ENCODE results near the gene PLCG1. TPM values are rescaled to one million over a fixed set of nuclear protein-coding genes. Genes with fewer than 3 reads are reported as not detected.

Gene PLCG1
- total RNA-seq, 2 experiments from 2014 or later, result 387 to 404 TPM

DNA sequence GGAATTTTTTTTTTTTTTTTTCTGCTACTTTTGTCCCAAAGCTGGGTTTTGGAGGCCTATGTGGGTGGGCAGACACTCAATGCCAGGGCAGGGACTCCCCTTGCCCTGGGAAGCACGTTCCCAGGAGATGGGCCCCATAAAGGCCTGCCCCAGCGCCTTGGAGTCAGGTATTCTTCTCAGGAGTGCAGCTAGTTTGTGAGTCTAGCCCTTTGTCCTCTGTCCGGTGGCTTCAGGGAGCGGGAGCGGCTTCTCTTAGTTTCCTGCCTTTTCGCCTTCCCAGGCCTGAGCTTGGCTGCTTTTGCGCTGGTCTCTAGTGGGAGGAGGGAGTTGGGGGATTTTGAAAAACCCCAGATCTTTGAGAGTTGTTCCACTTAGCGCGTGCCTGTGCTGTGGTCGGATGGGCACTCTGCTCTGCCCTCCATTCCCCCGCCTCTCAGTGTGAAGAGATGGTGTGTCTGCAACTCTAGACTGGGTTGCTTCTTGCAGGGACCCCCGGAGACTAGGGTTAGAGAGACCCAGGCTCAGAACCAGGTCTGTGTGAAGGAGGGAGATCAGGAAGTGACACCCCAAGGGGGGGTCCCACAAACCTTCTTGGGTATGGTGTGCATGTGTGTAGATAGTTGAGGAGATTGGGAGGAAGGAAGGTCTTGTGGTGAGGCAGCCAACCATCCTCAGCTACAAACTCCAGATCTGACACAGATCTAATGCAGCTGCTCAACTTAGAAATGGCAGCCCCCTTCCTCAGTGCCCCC lies 1.3 kb downstream of the PLCG1 start:
- Mint-ChIP-seq H3K4me1 (ENCODE audit: low read depth) (peaks cover 84% of the 10 kb centered on the region), H3K9me3 (no peaks in the 10 kb centered on the region), H3K27ac (peak overlapping the region; percentile 96), H3K4me3 (peak overlapping the region; percentile 90), H3K27me3 (no peaks in the 10 kb centered on the region), H3K36me3 (ENCODE audit: low read depth) (peaks cover 25% of the 10 kb centered on the region)
- intact Hi-C loops (cut with DNase I, micrococcal nuclease), result loop anchor here (1.0 to 10.0 kb wide), 4 partner anchors 18 to 556 kb away; no protein-coding TSS in a partner anchor
- H3K27ac ChIP-seq (ENCODE audit: low read depth in 1 of 2, low read length in 2 of 2), result peak overlapping the region; percentile 75 to 83
- CTCF ChIA-PET, result interaction anchor here (0.9 to 6.9 kb wide), 5 partner anchors 11 to 94 kb away, joined by 3 to 66 read pairs (median 3); no protein-coding TSS in a partner anchor
- no peaks in the 10 kb centered on the region for H3K27me3 ChIP-seq (ENCODE audit: control insufficient read depth in 1 of 2, insufficient read depth in 2 of 2, low read length in 2 of 2)
- peak in 6 of 14 experiments; percentile 14 to 77 (median 63) for DNase-seq
- no peak for TF ChIP-seq CTCF (IDR thresholded peaks at IDR 0.05)
- POLR2A ChIA-PET, result interaction anchor here (0.5 to 14.5 kb wide), 14 partner anchors 9 to 554 kb away, joined by 3 to 403 read pairs (median 4); no protein-coding TSS in a partner anchor
- peak overlapping the region; percentile 90 for H3K4me3 ChIP-seq (ENCODE audit: low read length)
- no peaks in the 10 kb centered on the region for H3K36me3 ChIP-seq (ENCODE audit: insufficient read depth, low read length)
- H3K9me3 ChIP-seq (ENCODE audit: control insufficient read depth in 1 of 2, insufficient read depth in 1 of 2, low read length in 2 of 2), result no peaks in the 10 kb centered on the region
- H3K4me1 ChIP-seq (ENCODE audit: insufficient read depth, low read length), result peaks cover 76% of the 10 kb centered on the region
- peak; percentile 5 for ATAC-seq (ENCODE audit: poor library complexity)

- no peak for ATAC-seq (ENCODE audit: poor library complexity)
- H3K27me3 Mint-ChIP-seq, result no peaks in the 10 kb centered on the region
- intact Hi-C loops (cut with DNase I, micrococcal nuclease), result loop anchor here (1.0 to 10.0 kb wide), 5 partner anchors 17 to 555 kb away; no protein-coding TSS in a partner anchor
- peak overlapping the region; percentile 96 for H3K27ac Mint-ChIP-seq
- peak in 3 of 14 experiments; percentile 30 to 51 (median 33) for DNase-seq
- POLR2A ChIA-PET, result interaction anchor here (0.5 to 14.5 kb wide), 8 partner anchors 8 to 553 kb away, joined by 3 to 403 read pairs (median 5); no protein-coding TSS in a partner anchor
- H3K4me3 ChIP-seq (ENCODE audit: low read length), result peak overlapping the region; percentile 90
- H3K27me3 ChIP-seq (ENCODE audit: control insufficient read depth in 1 of 2, insufficient read depth in 2 of 2, low read length in 2 of 2), result no peaks in the 10 kb centered on the region
- no peaks in the 10 kb centered on the region for H3K9me3 ChIP-seq (ENCODE audit: control insufficient read depth in 1 of 2, insufficient read depth in 1 of 2, low read length in 2 of 2)
- peaks cover 84% of the 10 kb centered on the region for H3K4me1 Mint-ChIP-seq (ENCODE audit: low read depth)
- H3K36me3 Mint-ChIP-seq (ENCODE audit: low read depth), result peaks cover 32% of the 10 kb centered on the region
- TF ChIP-seq CTCF (IDR thresholded peaks at IDR 0.05), result no peak
- peak overlapping the region; percentile 83 to 87 for H3K27ac ChIP-seq (ENCODE audit: low read depth in 1 of 2, low read length in 2 of 2)
- peak overlapping the region; percentile 90 for H3K4me3 Mint-ChIP-seq
- H3K9me3 Mint-ChIP-seq, result no peaks in the 10 kb centered on the region
- H3K4me1 ChIP-seq (ENCODE audit: insufficient read depth, low read length), result peaks cover 76% of the 10 kb centered on the region
- H3K36me3 ChIP-seq (ENCODE audit: insufficient read depth, low read length), result no peaks in the 10 kb centered on the region
- CTCF ChIA-PET, result interaction anchor here (0.9 to 6.9 kb wide), 4 partner anchors 10 to 33 kb away, joined by 3 to 66 read pairs (median 4); no protein-coding TSS in a partner anchor
Measured at GRCh38 chr20:41139227-41140093, 2.1 kb downstream of the PLCG1 start.
